Lung (tissue), 12 donors: ENCODE data around the gene STAG1. TPM values are rescaled to one million over a fixed set of nuclear protein-coding genes. Genes with fewer than 3 reads are reported as not detected.

ENCODE experiments used
- ATAC-seq: fragments of 200-7000 bp; cut with Tn5 transposase; one replicate; pipeline ENCODE4 v1.9.1; 2020; ENCODE audit warnings: moderate number of reproducible peaks; ENCODE audit not compliant: insufficient read depth, low FRiP score
- DNase-seq, 3 donors: peaks; one replicate each; pipeline ENCODE4 v3.0.0-alpha.2; 2013 to 2017
- H3K27ac ChIP-seq, 2 donors: one replicate each; pipeline ENCODE4 v1.5.1; 2013; ENCODE audit warnings: mild to moderate bottlenecking in 2 of 2, moderate library complexity in 2 of 2, control low read depth in 1 of 2, inconsistent platforms in 1 of 2, low read depth in 1 of 2, low read length in 1 of 2
- H3K27me3 ChIP-seq, 3 donors: one replicate each; pipeline ENCODE4 v1.5.1; 2013; ENCODE audit warnings: low read length in 2 of 3; ENCODE audit not compliant: control insufficient read depth in 3 of 3, insufficient read depth in 3 of 3
- H3K36me3 ChIP-seq, 4 donors: one replicate each; pipeline ENCODE4 v1.5.1; 2013; ENCODE audit warnings: low read length in 4 of 4, mild to moderate bottlenecking in 1 of 4, moderate library complexity in 1 of 4; ENCODE audit not compliant: control insufficient read depth in 4 of 4, insufficient read depth in 4 of 4
- H3K4me1 ChIP-seq, 5 donors: one replicate each; pipeline ENCODE4 v1.5.1; 2013; ENCODE audit warnings: low read length in 5 of 5, mild to moderate bottlenecking in 2 of 5, moderate library complexity in 1 of 5; ENCODE audit not compliant: control insufficient read depth in 5 of 5, insufficient read depth in 5 of 5
- H3K4me3 ChIP-seq: one replicate; pipeline ENCODE4 v1.5.1; 2013; ENCODE audit warnings: mild to moderate bottlenecking, control low read depth, moderate library complexity
- H3K9ac ChIP-seq, 2 donors: one replicate each; pipeline ENCODE4 v1.5.1; 2013; ENCODE audit warnings: low read length in 2 of 2, control low read depth in 1 of 2; ENCODE audit not compliant: insufficient read depth in 1 of 2
- H3K9me3 ChIP-seq, 4 donors: one replicate each; pipeline ENCODE4 v1.5.1; 2013; ENCODE audit warnings: low read length in 3 of 4, mild to moderate bottlenecking in 1 of 4, moderate library complexity in 1 of 4; ENCODE audit not compliant: control insufficient read depth in 4 of 4, insufficient read depth in 3 of 4
- WGBS, 2 donors: extraction: QIAGEN DNeasy Blood & Tissue Kit; methylation state at CpG; one replicate each; pipeline ENCODE4 v1.1.7; 2013; 5-methylcytosine and 5-hydroxymethylcytosine counted together
- polyA plus RNA-seq, 2 donors: library from polyadenylated mRNA; stranded (reverse); fragments of 200-250 nt; gene quantifications; one replicate each; pipeline ENCODE4 v1.2.1, GENCODE V29; 2013
- total RNA-seq, 2 donors: library from RNA; depleted of rRNA in 1 of 2; stranded (reverse); fragments of >200 nt in 1 of 2; gene quantifications; one replicate each; pipeline ENCODE4 v1.2.1, GENCODE V29; 2014 to 2021
- TF ChIP-seq, protein P1 (sequence below): IDR thresholded peaks from 2 replicates; pipeline ENCODE4 v1.5.1; 2012; ENCODE audit warnings: mild to moderate bottlenecking; ENCODE audit errors: control extremely low read depth, extremely low read depth
- donor health status: control.
- donor health status: control.
- donor health status: Bipolar disorder and iron deficiency.
- donor health status: healthy.
- donor health status: DM: yes; HTN: yes; CAD: no.

Gene STAG1
- total and polyA plus RNA-seq, 4 donors, result 8.1 to 90.0 (median 20.5) TPM

DNA sequence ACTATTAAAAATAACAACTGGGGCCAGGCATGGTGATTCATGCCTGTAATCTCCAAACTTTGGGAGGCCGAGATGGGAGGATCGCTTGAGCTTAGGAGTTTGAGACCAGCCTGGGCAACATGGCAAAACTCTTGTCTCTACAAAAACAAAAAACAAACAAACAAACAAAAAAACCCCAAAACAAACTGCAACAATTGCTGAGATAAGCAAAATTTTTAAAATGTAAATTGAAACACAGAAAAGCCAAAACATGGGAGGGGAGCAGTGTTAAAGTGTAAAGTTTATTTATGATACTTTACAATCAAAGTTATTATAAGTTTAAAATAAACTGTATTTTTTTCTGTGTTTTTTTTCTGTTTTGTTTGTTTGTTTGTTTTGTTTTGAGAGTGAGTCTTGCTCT is 294.4 kb downstream of the STAG1 start:
- no peaks in the 10 kb centered on the region for H3K27me3 ChIP-seq
- no peak for DNase-seq
- no peaks in the 10 kb centered on the region for H3K4me1 ChIP-seq
- TF ChIP-seq, protein P1, sequence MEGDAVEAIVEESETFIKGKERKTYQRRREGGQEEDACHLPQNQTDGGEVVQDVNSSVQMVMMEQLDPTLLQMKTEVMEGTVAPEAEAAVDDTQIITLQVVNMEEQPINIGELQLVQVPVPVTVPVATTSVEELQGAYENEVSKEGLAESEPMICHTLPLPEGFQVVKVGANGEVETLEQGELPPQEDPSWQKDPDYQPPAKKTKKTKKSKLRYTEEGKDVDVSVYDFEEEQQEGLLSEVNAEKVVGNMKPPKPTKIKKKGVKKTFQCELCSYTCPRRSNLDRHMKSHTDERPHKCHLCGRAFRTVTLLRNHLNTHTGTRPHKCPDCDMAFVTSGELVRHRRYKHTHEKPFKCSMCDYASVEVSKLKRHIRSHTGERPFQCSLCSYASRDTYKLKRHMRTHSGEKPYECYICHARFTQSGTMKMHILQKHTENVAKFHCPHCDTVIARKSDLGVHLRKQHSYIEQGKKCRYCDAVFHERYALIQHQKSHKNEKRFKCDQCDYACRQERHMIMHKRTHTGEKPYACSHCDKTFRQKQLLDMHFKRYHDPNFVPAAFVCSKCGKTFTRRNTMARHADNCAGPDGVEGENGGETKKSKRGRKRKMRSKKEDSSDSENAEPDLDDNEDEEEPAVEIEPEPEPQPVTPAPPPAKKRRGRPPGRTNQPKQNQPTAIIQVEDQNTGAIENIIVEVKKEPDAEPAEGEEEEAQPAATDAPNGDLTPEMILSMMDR, result no peak
- ATAC-seq, result no peak
- H3K36me3 ChIP-seq, result peaks cover 13 to 39% (median 23%) of the 10 kb centered on the region in 4 donors
- no peak overlapping the region for H3K27ac ChIP-seq
- no peak overlapping the region for H3K9ac ChIP-seq
- no peak overlapping the region for H3K4me3 ChIP-seq
- peaks cover 5 to 31% (median 10%) of the 10 kb centered on the region in 4 donors for H3K9me3 ChIP-seq
- WGBS, 2 donors, result 97 to 99% methylated on average over 2 of the region's 2 CpGs

DNA sequence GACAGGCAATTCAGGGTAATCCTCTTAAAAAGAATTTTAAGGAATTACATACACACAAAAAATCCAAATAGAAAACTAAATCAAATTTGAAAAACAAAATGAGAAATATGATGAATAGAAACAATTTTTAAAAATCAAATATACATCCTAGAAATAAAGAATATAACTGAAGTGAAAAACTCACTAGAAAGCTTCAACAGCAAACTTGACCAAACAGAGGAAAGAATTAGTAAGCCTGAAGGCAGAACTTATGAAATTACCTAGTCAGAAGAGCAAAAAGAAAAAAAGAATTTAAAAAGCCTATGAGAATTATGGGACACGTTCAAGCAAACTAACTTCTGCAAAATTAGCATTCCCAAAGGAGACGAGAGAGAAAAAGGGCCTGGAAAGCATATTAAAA is 296.0 kb downstream of the STAG1 start:
- H3K36me3 ChIP-seq, result peaks cover 18 to 39% (median 24%) of the 10 kb centered on the region in 4 donors
- no peaks in the 10 kb centered on the region for H3K27me3 ChIP-seq
- H3K9me3 ChIP-seq, result peaks cover 5 to 31% (median 10%) of the 10 kb centered on the region in 4 donors
- H3K4me3 ChIP-seq, result no peak overlapping the region
- DNase-seq (no peak), ATAC-seq (no peak)
- H3K4me1 ChIP-seq, result no peaks in the 10 kb centered on the region
- no peak overlapping the region for H3K27ac ChIP-seq
- H3K9ac ChIP-seq, result no peak overlapping the region
- TF ChIP-seq, protein P1, result no peak
- WGBS, 2 donors, result 94 to 99% methylated on average over 2 of the region's 2 CpGs

DNA sequence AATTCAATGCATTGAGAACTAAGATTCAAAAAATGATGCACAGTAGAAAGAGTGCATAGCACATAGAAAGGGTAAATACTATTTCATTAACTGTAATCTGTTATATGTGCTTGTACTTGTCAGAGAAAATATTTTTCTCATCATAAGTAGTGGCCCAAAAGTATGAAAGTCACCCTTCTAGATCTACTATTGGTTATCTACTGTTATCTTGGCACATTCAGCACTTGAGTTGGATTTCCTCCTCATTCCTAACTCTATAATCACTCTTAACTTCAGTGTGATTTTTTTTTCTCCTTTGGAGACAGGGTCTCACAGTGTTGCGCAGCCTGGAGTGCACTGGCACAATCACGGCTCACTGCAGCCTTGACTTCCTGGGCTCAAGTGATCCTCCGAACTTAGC is 307.6 kb downstream of the STAG1 start:
- Histone ChIP-seq H3K27ac (no peak overlapping the region), H3K4me1 (no peaks in the 10 kb centered on the region), H3K27me3 (no peaks in the 10 kb centered on the region), H3K9me3 (no peaks in the 10 kb centered on the region), H3K9ac (no peak overlapping the region), H3K36me3 (peaks cover 2 to 13% (median 7%) of the 10 kb centered on the region in 4 donors), H3K4me3 (no peak overlapping the region)
- DNase-seq, result peak in 1 of 3 donors; percentile 8
- TF ChIP-seq, protein P1, result no peak
- 94 to 97% methylated on average over 3 of the region's 3 CpGs for WGBS, 2 donors
- no peak for ATAC-seq

DNA sequence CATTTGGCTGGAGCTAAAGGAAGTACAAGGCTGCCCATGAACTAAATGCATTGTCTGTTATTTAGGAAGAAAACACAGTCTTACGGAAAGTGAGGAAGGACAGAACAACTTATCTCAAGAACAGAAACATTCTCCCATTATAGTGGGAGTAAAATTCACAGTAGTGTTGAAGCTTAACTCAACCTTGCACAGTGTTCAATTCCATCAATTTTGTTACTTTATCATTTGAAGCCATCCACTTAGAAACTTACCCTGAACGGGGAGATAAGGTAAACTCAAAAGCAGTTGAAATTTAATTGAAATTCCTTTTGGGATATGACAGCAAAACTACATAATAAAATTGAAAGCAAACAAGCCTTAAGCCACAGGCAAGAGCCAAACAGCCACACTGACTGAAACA is 315.1 kb downstream of the STAG1 start:
- ATAC-seq (no peak), DNase-seq (no peak)
- H3K9me3 ChIP-seq, result no peaks in the 10 kb centered on the region
- H3K4me1 ChIP-seq, result no peaks in the 10 kb centered on the region
- no peak overlapping the region for H3K4me3 ChIP-seq
- WGBS, 2 donors, result 93 to 97% methylated on average over 2 of the region's 2 CpGs
- TF ChIP-seq, protein P1, result no peak
- H3K27ac ChIP-seq, result no peak overlapping the region
- H3K36me3 ChIP-seq, result peaks cover 4 to 15% (median 10%) of the 10 kb centered on the region in 4 donors
- no peak overlapping the region for H3K9ac ChIP-seq
- H3K27me3 ChIP-seq, result no peaks in the 10 kb centered on the region
